ENCODE results near the gene TSPAN10. TPM values are rescaled to one million over a fixed set of nuclear protein-coding genes. Genes with fewer than 3 reads are reported as not detected.
"Not testable (repeated sequence)": the region's sequence is repeated elsewhere in the genome, so short reads cannot be mapped to it uniquely, and the experiment has no call there.

Gene TSPAN10
- total RNA-seq, 4 donors from 2014 or later = 0.99 to 9.2 (median 2.5) TPM

DNA sequence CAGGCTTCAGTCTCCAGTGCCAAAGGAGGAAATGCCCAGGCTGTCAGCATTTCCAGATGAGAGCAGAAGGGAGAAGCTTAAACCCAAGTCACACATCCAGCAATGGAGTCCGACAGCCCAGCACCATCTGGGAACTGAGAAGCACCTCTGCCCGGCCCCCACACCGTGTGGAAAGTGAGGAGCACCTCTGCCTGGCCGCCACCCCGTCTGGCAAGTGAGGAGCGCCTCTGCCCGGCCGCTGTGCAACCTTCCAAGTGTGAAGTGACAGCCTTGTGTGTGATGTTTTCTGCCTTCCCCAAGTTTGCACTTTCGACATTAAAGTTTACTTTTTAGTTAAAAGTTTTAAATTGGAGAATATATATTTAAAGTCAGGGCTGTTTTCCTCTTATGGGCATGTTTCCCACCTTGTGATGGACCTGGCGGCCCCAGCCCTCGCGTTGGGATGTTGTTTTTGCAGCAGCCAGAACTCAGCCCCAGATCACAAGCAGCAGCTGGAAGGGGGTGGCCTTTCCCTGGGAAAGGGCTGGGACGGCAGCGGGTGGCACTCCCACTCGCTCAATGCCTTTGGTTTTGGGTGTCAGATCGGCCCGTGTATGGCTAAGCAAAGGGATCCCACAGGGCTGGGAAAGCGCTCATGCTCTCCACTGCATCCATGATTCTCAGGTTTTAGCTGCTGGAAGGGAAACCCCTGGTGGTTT is 36.7 kb downstream of the TSPAN10 start:
- no peak for DNase-seq (ENCODE audit: low spot score in 2 of 2)
- Histone ChIP-seq H3K4me3 (no peak overlapping the region), H3K27ac (no peak overlapping the region), H3K4me1 (peaks cover 15% of the 10 kb centered on the region), H3K27me3 (no peaks in the 10 kb centered on the region), H3K9me3 (no peaks in the 10 kb centered on the region), H3K36me3 (peaks cover 60% of the 10 kb centered on the region)
- TF ChIP-seq POLR2A (IDR thresholded peaks at IDR 0.05) (no peak), EP300 (IDR thresholded peaks at IDR 0.05) (no peak), POLR2AphosphoS5 (IDR thresholded peaks at IDR 0.05) (no peak)
- TF ChIP-seq, protein P1, sequence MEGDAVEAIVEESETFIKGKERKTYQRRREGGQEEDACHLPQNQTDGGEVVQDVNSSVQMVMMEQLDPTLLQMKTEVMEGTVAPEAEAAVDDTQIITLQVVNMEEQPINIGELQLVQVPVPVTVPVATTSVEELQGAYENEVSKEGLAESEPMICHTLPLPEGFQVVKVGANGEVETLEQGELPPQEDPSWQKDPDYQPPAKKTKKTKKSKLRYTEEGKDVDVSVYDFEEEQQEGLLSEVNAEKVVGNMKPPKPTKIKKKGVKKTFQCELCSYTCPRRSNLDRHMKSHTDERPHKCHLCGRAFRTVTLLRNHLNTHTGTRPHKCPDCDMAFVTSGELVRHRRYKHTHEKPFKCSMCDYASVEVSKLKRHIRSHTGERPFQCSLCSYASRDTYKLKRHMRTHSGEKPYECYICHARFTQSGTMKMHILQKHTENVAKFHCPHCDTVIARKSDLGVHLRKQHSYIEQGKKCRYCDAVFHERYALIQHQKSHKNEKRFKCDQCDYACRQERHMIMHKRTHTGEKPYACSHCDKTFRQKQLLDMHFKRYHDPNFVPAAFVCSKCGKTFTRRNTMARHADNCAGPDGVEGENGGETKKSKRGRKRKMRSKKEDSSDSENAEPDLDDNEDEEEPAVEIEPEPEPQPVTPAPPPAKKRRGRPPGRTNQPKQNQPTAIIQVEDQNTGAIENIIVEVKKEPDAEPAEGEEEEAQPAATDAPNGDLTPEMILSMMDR (IDR thresholded peaks at IDR 0.05) = no peak
- WGBS = 68% methylated on average over 17 of the region's 18 CpGs

DNA sequence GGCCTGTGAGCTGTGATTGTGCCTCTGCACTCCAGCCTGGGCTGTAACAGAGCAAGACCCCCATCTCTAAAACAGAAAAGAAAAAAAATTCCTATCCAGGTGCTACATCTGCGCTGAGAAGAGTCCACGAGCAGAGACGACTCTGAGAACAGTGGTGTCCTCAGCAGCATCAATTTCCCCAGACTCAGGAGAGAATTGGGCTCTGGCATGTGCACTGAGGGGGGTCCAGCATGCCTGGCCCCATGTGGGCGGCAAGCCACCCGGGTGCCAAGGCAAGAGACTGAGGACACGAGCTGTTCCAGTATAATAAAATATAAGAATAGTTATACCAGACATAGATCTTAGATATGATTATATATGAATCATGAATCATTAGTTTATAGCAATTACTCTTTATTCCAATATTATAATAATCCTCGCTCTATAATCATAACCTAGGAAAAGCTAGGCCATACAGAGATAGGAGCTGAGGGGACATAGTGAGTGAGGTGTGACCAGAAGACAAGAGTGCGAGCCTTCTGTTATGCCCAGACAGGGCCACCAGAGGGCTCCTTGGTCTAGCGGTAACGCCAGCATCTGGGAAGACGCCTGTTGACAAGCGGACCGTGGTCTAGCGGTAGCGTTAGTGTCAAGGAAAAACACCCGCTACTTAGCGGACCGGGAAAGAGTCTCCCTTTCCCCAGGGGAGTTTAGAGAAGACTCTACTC is 38.7 kb downstream of the TSPAN10 start:
- not testable (repeated sequence) for H3K4me3 ChIP-seq

DNA sequence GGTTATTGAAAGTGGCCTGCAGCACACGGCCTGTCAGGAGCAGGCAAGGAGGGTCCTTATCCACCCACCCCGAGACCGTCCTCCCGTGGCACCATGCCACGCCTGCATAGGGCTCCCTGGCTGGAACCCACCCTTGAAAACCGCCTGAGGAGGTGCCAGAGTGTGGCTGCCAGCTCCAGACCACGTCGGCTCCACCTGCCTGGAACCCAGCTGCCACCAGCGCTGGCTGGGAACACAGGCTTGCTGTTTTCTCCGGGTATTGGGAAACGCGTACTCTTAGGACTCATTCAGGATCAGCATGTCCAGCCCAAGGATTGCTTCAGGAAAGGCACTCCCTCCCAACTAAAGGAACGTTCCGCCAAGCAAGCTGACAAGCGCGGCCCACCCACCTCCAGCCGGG is 39.9 kb downstream of the TSPAN10 start:
- peak overlapping the region; percentile 45 for H3K27ac ChIP-seq
- WGBS = 85% methylated on average over 10 of the region's 17 CpGs
- TF ChIP-seq POLR2A (IDR thresholded peaks at IDR 0.05) (no peak), EP300 (IDR thresholded peaks at IDR 0.05) (no peak), POLR2AphosphoS5 (IDR thresholded peaks at IDR 0.05) (no peak)
- TF ChIP-seq, protein P1 (IDR thresholded peaks at IDR 0.05) = no peak
- peaks cover 36% of the 10 kb centered on the region for H3K36me3 ChIP-seq
- DNase-seq (ENCODE audit: low spot score in 2 of 2) = no peak
- H3K4me3 ChIP-seq = no peak overlapping the region
- no peaks in the 10 kb centered on the region for H3K9me3 ChIP-seq
- peaks cover 3% of the 10 kb centered on the region for H3K4me1 ChIP-seq
- no peaks in the 10 kb centered on the region for H3K27me3 ChIP-seq

More for the DNA sequence above, 38.7 kb downstream of the TSPAN10 start:
- WGBS = 43% methylated on average over 18 of the region's 18 CpGs
- peaks cover 45% of the 10 kb centered on the region for H3K36me3 ChIP-seq
- not testable (repeated sequence) for H3K9me3 ChIP-seq; H3K27ac ChIP-seq; H3K27me3 ChIP-seq; H3K4me1 ChIP-seq; DNase-seq (ENCODE audit: low spot score in 2 of 2)
- TF ChIP-seq, protein P1 (IDR thresholded peaks at IDR 0.05) = peak; percentile 54 to 79

DNA sequence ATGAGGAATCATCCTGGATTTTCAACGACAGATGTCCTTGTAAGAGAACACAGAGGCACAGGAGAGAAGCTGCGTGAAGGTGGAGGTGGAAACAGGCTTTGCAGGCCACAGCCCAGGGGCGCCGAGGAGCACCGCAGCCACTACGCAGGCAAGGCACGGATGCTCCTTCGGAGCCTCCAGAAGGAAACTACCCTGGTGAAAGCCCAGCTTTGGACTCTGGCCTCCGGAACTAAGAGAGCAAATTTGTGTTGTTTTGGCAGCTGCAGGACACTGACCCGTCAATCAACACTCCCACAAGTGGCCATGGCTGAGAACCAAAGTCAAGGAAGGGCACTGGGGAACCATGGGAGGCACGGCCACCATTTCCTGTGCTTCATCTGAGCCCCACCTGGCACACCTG is 43.2 kb downstream of the TSPAN10 start:
- DNase-seq (ENCODE audit: low spot score in 2 of 2) = no peak
- 84% methylated on average over 11 of the region's 11 CpGs for WGBS
- TF ChIP-seq POLR2AphosphoS5 (IDR thresholded peaks at IDR 0.05) (no peak), EP300 (IDR thresholded peaks at IDR 0.05) (no peak), POLR2A (IDR thresholded peaks at IDR 0.05) (no peak)
- TF ChIP-seq, protein P1 (IDR thresholded peaks at IDR 0.05) = no peak
- Histone ChIP-seq H3K4me3 (no peak overlapping the region), H3K27me3 (no peaks in the 10 kb centered on the region), H3K36me3 (peaks cover 5% of the 10 kb centered on the region), H3K9me3 (no peaks in the 10 kb centered on the region), H3K4me1 (peaks cover 24% of the 10 kb centered on the region), H3K27ac (no peak overlapping the region)

DNA sequence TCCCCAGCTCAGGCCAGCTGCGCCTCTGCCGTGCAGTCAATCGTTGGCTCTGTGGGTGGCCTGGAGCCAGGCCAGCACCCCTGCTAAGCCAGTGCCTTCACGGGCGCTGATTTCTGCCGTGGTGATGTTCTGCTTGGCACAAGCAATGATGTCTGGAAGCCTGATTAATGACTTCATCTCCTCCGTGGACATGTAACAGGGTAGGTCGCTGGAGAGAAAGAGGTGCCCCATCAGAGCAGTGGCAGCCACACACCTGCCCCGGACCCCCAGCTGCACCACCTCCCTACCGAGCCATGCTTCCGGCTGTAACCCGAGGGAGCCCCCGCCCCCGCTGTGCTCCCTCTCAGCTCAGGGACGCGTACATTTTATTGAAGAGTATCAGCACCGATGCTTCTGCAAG is 44.7 kb downstream of the TSPAN10 start:
- Histone ChIP-seq H3K27me3 (no peaks in the 10 kb centered on the region), H3K4me3 (no peak overlapping the region), H3K9me3 (no peaks in the 10 kb centered on the region), H3K27ac (no peak overlapping the region), H3K4me1 (peaks cover 36% of the 10 kb centered on the region), H3K36me3 (peaks cover 14% of the 10 kb centered on the region)
- TF ChIP-seq POLR2A (IDR thresholded peaks at IDR 0.05) = no peak
- no peak for TF ChIP-seq EP300 (IDR thresholded peaks at IDR 0.05)
- TF ChIP-seq, protein P1 (IDR thresholded peaks at IDR 0.05) = no peak
- TF ChIP-seq POLR2AphosphoS5 (IDR thresholded peaks at IDR 0.05) = no peak
- 66% methylated on average over 13 of the region's 17 CpGs for WGBS
- peak in 1 of 2 donors; percentile 57 for DNase-seq (ENCODE audit: low spot score in 2 of 2)
